CD14-positive monocyte (primary cell): Measurements from ENCODE around the gene RPLP1. TPM values are rescaled to one million over a fixed set of nuclear protein-coding genes. Genes with fewer than 3 reads are reported as not detected.
A peak's percentile ranks its signal among the peaks of the same experiment; 100 is the strongest.

Source experiments
- DNase-seq, 3 donors: peaks; one replicate each; pipeline ENCODE4 v3.0.0-alpha.2; 2011 to 2022
- H2AFZ ChIP-seq: 2 replicates; pipeline ENCODE4 v1.6.0; 2012; ENCODE audit warnings: mild to moderate bottlenecking, low read depth, low read length, inconsistent platforms; ENCODE audit not compliant: insufficient read depth, poor library complexity, severe bottlenecking
- H3K27ac ChIP-seq, 2 donors: 1 replicate in 1 of 2; 2 replicates in 1 of 2; pipeline ENCODE4 v1.5.1; 2012 to 2013; ENCODE audit warnings: low read length in 2 of 2, control low read depth in 1 of 2, inconsistent platforms in 1 of 2, low read depth in 1 of 2, mild to moderate bottlenecking in 1 of 2
- H3K27me3 ChIP-seq, 2 donors: one replicate each; pipeline versions ENCODE4 v1.6.0 to v1.6.1; 2011 to 2013; ENCODE audit warnings: low read length in 2 of 2; ENCODE audit not compliant: control insufficient read depth in 2 of 2, insufficient read depth in 2 of 2
- H3K36me3 ChIP-seq, 2 donors: replicated peaks in 1 of 2; 1 replicate in 1 of 2; 2 replicates in 1 of 2; pipeline versions ENCODE4 v1.5.1 to v1.6.1; 2012 to 2013; ENCODE audit warnings: low read length in 2 of 2, control low read depth in 1 of 2, inconsistent platforms in 1 of 2, mild to moderate bottlenecking in 1 of 2; ENCODE audit not compliant: insufficient read depth in 2 of 2, control insufficient read depth in 1 of 2
- H3K4me1 ChIP-seq, 2 donors: 1 replicate in 1 of 2; 2 replicates in 1 of 2; pipeline versions ENCODE4 v1.5.1 to v1.6.1; 2012 to 2013; ENCODE audit warnings: low read length in 2 of 2, control low read depth in 1 of 2, inconsistent platforms in 1 of 2, mild to moderate bottlenecking in 1 of 2, moderate library complexity in 1 of 2; ENCODE audit not compliant: insufficient read depth in 2 of 2, control insufficient read depth in 1 of 2
- H3K4me2 ChIP-seq: replicated peaks from 2 replicates; pipeline ENCODE3; 2012; ENCODE audit warnings: low read length, moderate library complexity, mild to moderate bottlenecking; ENCODE audit not compliant: poor library complexity, severe bottlenecking; ENCODE audit errors: extremely low read depth
- H3K4me3 ChIP-seq, 3 experiments: fragments of 200-600 bp in 1 of 3; sonication (generic) in 1 of 3; replicated peaks in 1 of 3; 1 replicate in 2 of 3; 2 replicates in 1 of 3; pipeline ENCODE4 v1.5.1; 2011 to 2013; ENCODE audit warnings: low read length in 3 of 3, mild to moderate bottlenecking in 3 of 3, control low read depth in 2 of 3, low read depth in 2 of 3, inconsistent platforms in 1 of 3, moderate library complexity in 1 of 3
- H3K79me2 ChIP-seq: 2 replicates; pipeline ENCODE4 v1.6.0; 2012; ENCODE audit warnings: mild to moderate bottlenecking, control low read depth, inconsistent platforms, low read length, moderate library complexity; ENCODE audit not compliant: insufficient read depth
- H3K9ac ChIP-seq: 2 replicates; pipeline ENCODE4 v1.6.0; 2017; ENCODE audit warnings: low read length, mild to moderate bottlenecking; ENCODE audit not compliant: insufficient read depth, poor library complexity, severe bottlenecking
- H3K9me3 ChIP-seq, 2 donors: replicated peaks in 1 of 2; 1 replicate in 1 of 2; 2 replicates in 1 of 2; pipeline versions ENCODE4 v1.5.1 to v1.6.1; 2012 to 2013; ENCODE audit warnings: low read length in 2 of 2, control low read depth in 1 of 2; ENCODE audit not compliant: control insufficient read depth in 1 of 2, insufficient read depth in 1 of 2
- H4K20me1 ChIP-seq: 2 replicates; pipeline ENCODE4 v1.6.0; 2012; ENCODE audit warnings: mild to moderate bottlenecking, low read length, control low read depth, moderate library complexity; ENCODE audit not compliant: insufficient read depth
- H3K27ac Mint-ChIP-seq, 7 donors: one replicate each; pipeline ENCODE4 v1.8.0; 2020; ENCODE audit warnings: mild to moderate bottlenecking in 7 of 7, mixed read lengths in 7 of 7, moderate library complexity in 6 of 7, inconsistent platforms in 2 of 7
- H3K27me3 Mint-ChIP-seq, 3 donors: one replicate each; pipeline ENCODE4 v1.8.0; 2021 to 2022; ENCODE audit warnings: low read depth in 3 of 3, mild to moderate bottlenecking in 3 of 3, mixed read lengths in 3 of 3, moderate library complexity in 3 of 3, inconsistent platforms in 1 of 3
- H3K36me3 Mint-ChIP-seq, 2 donors: one replicate each; pipeline ENCODE4 v1.8.0; 2020; ENCODE audit warnings: mixed read lengths in 2 of 2, inconsistent platforms in 1 of 2, mild to moderate bottlenecking in 1 of 2
- H3K4me1 Mint-ChIP-seq: one replicate; pipeline ENCODE4 v1.8.0; 2020; ENCODE audit warnings: mild to moderate bottlenecking, mixed read lengths
- H3K4me3 Mint-ChIP-seq, 2 donors: one replicate each; pipeline ENCODE4 v1.8.0; 2020; ENCODE audit warnings: mild to moderate bottlenecking in 2 of 2, mixed read lengths in 2 of 2, moderate library complexity in 1 of 2
- H3K9me3 Mint-ChIP-seq, 7 donors: one replicate each; pipeline ENCODE4 v1.8.0; 2020 to 2022; ENCODE audit warnings: mixed read lengths in 7 of 7, mild to moderate bottlenecking in 6 of 7, moderate library complexity in 6 of 7, inconsistent platforms in 2 of 7
- WGBS: methylation state at CpG from one replicate; pipeline ENCODE4 v1.1.5; 2013; ENCODE audit warnings: missing lambda C conversion rate; ENCODE audit not compliant: insufficient coverage; 5-methylcytosine and 5-hydroxymethylcytosine counted together
- intact Hi-C, 2 donors: fragments of 100-400 bp; cut with micrococcal nuclease; formaldehyde crosslinking; loops; one replicate each; pipeline versions ENCODE4 v1.15.0 to v1.15.1; 2023
- polyA plus RNA-seq, 3 donors: library from polyadenylated mRNA; depleted of rRNA in 1 of 3; unstranded in 2 of 3; stranded (reverse) in 1 of 3; fragments of 300-500 nt in 2 of 3; fragments of >200 nt in 1 of 3; fragmentation: Illumina TruSeq in 2 of 3; gene quantifications; 1 replicate in 2 of 3; 2 replicates in 1 of 3; pipeline ENCODE4 v1.2.3, GENCODE V29; 2012 to 2021
- TF ChIP-seq, protein P1 (sequence below): fragments of 200-600 bp; IDR thresholded peaks from one replicate; pipeline ENCODE4 v1.8.0; 2022; ENCODE audit warnings: antibody characterized with exemption, mild to moderate bottlenecking

Gene RPLP1
- polyA plus RNA-seq, 3 donors: 1,140 to 1,235 (median 1,177) TPM

DNA sequence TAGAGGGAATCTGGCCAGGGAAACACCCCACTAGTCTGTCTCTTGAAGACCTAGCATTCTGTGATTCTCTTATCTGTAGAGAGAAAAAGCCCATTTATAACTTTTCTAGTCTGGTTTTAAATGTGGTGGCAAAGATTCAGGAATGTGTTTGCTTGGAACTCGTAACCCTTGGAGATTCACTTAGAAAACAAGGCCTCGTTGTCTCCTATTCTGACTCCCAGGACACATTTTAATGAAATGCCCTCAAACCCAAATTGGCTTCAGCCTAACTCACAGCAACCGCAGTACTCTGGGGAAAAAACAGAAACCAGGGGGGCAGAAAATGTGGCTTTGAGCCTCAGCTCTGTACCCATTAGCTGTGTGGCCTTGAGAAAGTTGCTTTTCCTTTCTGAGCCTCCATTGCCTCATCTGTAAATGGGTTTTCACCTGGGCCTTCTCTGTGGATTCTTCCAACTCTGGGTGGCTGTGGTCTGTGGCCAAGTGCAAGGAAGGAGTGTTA is 36.5 kb downstream of the RPLP1 start:
- Histone ChIP-seq H3K36me3 (no peaks in the 10 kb centered on the region), H3K9me3 (peaks cover 0 to 5% of the 10 kb centered on the region in 2 donors), H3K4me3 (no peak overlapping the region), H3K4me1 (no peaks in the 10 kb centered on the region), H2AFZ (no peak overlapping the region), H3K27ac (no peak overlapping the region), H3K4me2 (no peak overlapping the region), H3K9ac (no peak overlapping the region), H3K79me2 (no peaks in the 10 kb centered on the region), H4K20me1 (no peaks in the 10 kb centered on the region), H3K27me3 (no peaks in the 10 kb centered on the region)
- Mint-ChIP-seq H3K36me3 (no peaks in the 10 kb centered on the region), H3K9me3 (peaks cover 3 to 9% (median 4%) of the 10 kb centered on the region in 7 donors), H3K4me1 (peaks cover 3% of the 10 kb centered on the region), H3K4me3 (no peak overlapping the region), H3K27me3 (peaks cover 0 to 3% (median 2%) of the 10 kb centered on the region in 3 donors), H3K27ac (peak overlapping the region in 1 of 7 donors; percentile 47)
- WGBS: no CpG with 5 or more reads among the region's 3 CpGs
- TF ChIP-seq, protein P1, sequence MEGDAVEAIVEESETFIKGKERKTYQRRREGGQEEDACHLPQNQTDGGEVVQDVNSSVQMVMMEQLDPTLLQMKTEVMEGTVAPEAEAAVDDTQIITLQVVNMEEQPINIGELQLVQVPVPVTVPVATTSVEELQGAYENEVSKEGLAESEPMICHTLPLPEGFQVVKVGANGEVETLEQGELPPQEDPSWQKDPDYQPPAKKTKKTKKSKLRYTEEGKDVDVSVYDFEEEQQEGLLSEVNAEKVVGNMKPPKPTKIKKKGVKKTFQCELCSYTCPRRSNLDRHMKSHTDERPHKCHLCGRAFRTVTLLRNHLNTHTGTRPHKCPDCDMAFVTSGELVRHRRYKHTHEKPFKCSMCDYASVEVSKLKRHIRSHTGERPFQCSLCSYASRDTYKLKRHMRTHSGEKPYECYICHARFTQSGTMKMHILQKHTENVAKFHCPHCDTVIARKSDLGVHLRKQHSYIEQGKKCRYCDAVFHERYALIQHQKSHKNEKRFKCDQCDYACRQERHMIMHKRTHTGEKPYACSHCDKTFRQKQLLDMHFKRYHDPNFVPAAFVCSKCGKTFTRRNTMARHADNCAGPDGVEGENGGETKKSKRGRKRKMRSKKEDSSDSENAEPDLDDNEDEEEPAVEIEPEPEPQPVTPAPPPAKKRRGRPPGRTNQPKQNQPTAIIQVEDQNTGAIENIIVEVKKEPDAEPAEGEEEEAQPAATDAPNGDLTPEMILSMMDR: no peak
- DNase-seq: no peak
- intact Hi-C loops: no loop called here

DNA sequence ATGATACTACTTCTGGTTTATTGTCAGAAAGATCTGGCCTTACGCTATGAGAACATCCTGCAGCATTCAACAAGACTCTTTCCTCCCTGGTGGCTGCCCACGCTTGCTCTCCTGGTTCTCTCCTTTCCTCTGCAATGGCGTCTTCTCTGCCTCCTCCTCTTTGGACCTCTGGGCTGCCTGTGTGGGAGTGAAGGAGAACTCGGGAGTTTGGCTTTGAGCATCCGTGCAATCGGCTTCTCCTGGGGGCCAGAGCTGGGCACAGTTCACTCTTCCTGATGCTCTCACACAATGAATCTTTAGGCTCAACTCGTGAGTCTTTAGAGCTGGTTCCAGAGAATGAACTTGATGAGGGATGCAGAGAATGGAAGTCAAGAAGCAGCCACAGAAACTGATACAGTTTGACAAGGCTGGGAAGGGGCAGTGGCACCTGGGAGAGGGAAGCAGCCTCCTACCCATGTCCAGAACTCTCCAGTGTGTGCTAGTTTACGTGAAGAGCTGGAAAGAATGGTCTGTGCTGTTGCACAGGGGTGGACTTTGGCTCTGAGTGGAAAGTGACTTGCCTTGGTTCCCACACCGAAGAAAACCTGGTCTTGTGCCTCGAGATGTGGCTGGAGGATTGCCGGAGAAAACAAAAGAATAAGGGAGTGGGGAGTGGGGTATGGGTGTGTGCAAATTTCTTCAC is 37.9 kb downstream of the RPLP1 start:
- H3K27ac Mint-ChIP-seq: no peak overlapping the region
- WGBS: 100% methylated on average over 3 of the region's 11 CpGs

More for the DNA sequence above, 37.9 kb downstream of the RPLP1 start:
- Histone ChIP-seq H3K36me3 (no peaks in the 10 kb centered on the region), H3K4me3 (no peak overlapping the region), H3K79me2 (no peaks in the 10 kb centered on the region), H3K9me3 (peaks cover 0 to 5% of the 10 kb centered on the region in 2 donors), H3K4me2 (no peak overlapping the region), H3K27ac (no peak overlapping the region), H3K4me1 (no peaks in the 10 kb centered on the region), H4K20me1 (no peaks in the 10 kb centered on the region), H3K9ac (no peak overlapping the region), H3K27me3 (no peaks in the 10 kb centered on the region), H2AFZ (no peak overlapping the region)
- no peak for DNase-seq
- H3K4me1 Mint-ChIP-seq: no peaks in the 10 kb centered on the region
- intact Hi-C loops: no loop called here
- no peak overlapping the region for H3K4me3 Mint-ChIP-seq
- TF ChIP-seq, protein P1: no peak
- peaks cover 0 to 3% (median 0%) of the 10 kb centered on the region in 3 donors for H3K27me3 Mint-ChIP-seq
- H3K9me3 Mint-ChIP-seq: peaks cover 3 to 9% (median 4%) of the 10 kb centered on the region in 7 donors
- no peaks in the 10 kb centered on the region for H3K36me3 Mint-ChIP-seq
